ENCODE measurements around the gene PTPRM. TPM values are rescaled to one million over a fixed set of nuclear protein-coding genes. Genes with fewer than 3 reads are reported as not detected.

Gene PTPRM
- total RNA-seq, 1 donor from 2014 or later, result 131 TPM

DNA sequence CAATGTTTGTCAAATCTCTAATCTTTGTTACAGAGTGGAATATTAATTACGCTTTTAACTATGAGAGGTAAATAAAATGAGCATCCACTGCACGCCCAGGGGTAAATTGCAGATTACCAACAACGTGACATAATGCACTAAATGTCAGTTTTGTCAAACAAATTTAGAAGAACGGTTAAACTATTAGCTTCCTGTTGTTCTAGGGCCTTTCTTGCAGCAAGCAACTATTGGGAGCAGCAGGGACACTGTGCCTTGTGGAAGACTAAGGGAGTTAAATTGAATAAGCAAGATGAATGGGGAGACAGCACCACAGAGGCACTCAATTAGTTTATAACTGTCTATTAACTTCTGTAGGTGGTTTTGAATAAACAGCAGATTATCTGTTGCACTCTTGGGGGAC lies 651.1 kb downstream of the PTPRM start:
- H3K27me3 Mint-ChIP-seq (ENCODE audit: low read depth), result no peaks in the 10 kb centered on the region
- H3K9me3 Mint-ChIP-seq (ENCODE audit: low read depth), result no peaks in the 10 kb centered on the region
- TF ChIP-seq, protein P1, sequence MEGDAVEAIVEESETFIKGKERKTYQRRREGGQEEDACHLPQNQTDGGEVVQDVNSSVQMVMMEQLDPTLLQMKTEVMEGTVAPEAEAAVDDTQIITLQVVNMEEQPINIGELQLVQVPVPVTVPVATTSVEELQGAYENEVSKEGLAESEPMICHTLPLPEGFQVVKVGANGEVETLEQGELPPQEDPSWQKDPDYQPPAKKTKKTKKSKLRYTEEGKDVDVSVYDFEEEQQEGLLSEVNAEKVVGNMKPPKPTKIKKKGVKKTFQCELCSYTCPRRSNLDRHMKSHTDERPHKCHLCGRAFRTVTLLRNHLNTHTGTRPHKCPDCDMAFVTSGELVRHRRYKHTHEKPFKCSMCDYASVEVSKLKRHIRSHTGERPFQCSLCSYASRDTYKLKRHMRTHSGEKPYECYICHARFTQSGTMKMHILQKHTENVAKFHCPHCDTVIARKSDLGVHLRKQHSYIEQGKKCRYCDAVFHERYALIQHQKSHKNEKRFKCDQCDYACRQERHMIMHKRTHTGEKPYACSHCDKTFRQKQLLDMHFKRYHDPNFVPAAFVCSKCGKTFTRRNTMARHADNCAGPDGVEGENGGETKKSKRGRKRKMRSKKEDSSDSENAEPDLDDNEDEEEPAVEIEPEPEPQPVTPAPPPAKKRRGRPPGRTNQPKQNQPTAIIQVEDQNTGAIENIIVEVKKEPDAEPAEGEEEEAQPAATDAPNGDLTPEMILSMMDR (IDR thresholded peaks at IDR 0.05), result no peak
- no peak overlapping the region for H3K4me3 Mint-ChIP-seq (ENCODE audit: unreplicated experiment)
- DNase-seq (ENCODE audit: low spot score), result no peak
- peaks cover 43% of the 10 kb centered on the region for H3K4me1 Mint-ChIP-seq (ENCODE audit: low read depth)
- no peak overlapping the region for H3K27ac Mint-ChIP-seq (ENCODE audit: unreplicated experiment)
- no peaks in the 10 kb centered on the region for H3K36me3 Mint-ChIP-seq (ENCODE audit: low read depth)

DNA sequence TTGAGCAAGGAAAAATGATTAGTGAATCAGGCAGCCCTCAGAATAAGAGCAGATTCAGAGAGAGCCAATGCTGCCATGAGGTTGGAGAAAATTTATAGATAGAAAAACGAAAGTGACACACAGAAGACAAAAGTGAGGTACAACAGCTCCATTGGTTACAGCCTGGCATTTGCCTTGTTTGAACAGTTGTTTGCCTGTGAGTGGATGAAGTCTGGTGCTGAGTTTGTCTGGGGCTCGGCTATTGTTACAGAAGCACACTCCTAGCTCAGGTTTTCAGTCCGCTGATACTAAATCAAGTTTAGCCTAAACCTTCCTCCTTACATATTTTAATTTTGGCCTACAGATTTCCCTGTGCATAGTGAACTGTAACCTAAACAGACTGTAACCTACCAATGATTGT lies 654.3 kb downstream of the PTPRM start:
- no peak for DNase-seq (ENCODE audit: low spot score)
- H3K27ac Mint-ChIP-seq (ENCODE audit: unreplicated experiment), result no peak overlapping the region
- no peaks in the 10 kb centered on the region for H3K27me3 Mint-ChIP-seq (ENCODE audit: low read depth)
- no peak overlapping the region for H3K4me3 Mint-ChIP-seq (ENCODE audit: unreplicated experiment)
- H3K36me3 Mint-ChIP-seq (ENCODE audit: low read depth), result peaks cover 1% of the 10 kb centered on the region
- TF ChIP-seq, protein P1 (IDR thresholded peaks at IDR 0.05), result no peak
- H3K9me3 Mint-ChIP-seq (ENCODE audit: low read depth), result peaks cover 10% of the 10 kb centered on the region
- peaks cover 32% of the 10 kb centered on the region for H3K4me1 Mint-ChIP-seq (ENCODE audit: low read depth)

DNA sequence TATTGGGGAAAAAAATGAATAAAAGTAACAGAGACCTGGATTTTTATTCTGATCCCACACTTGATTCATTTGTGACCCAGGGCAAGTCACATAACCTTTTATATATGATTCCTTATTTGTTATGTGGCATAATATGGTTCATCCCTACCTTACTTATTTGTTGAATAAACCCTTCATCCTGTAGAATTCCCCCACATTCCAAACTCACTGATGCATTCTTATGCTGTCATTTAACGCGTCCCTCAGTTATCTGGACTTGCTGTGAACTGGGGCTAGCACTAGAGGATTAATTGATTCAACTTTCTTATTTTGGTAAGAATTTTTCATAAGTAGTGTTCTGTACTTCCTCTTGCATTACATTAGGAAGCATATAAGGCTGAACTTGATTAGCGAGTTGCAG lies 657.5 kb downstream of the PTPRM start:
- no peak overlapping the region for H3K4me3 Mint-ChIP-seq (ENCODE audit: unreplicated experiment)
- TF ChIP-seq, protein P1 (IDR thresholded peaks at IDR 0.05), result no peak
- H3K9me3 Mint-ChIP-seq (ENCODE audit: low read depth), result peaks cover 10% of the 10 kb centered on the region
- no peak overlapping the region for H3K27ac Mint-ChIP-seq (ENCODE audit: unreplicated experiment)
- H3K36me3 Mint-ChIP-seq (ENCODE audit: low read depth), result peaks cover 6% of the 10 kb centered on the region
- H3K27me3 Mint-ChIP-seq (ENCODE audit: low read depth), result no peaks in the 10 kb centered on the region
- peaks cover 9% of the 10 kb centered on the region for H3K4me1 Mint-ChIP-seq (ENCODE audit: low read depth)
- no peak for DNase-seq (ENCODE audit: low spot score)

DNA sequence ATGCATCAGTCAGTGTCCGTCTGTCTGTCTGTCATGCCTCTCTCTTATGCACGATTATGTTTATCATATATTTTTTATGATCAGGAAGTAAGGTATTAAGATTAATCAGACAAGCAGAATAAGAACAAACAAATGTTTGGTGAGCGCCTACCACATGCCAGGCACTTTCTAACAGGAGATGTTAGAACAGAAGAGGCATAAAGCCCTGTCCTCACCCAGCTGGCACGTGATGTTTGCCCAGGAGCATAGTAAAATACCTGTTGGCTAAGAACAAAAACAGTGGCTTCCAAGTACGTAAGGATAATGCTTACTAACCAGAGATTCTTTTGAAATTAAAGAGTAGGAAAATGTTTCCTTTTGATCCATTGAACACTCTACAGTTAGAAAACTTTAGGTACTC lies 661.9 kb downstream of the PTPRM start:
- Mint-ChIP-seq H3K36me3 (ENCODE audit: low read depth) (peaks cover 12% of the 10 kb centered on the region), H3K27me3 (ENCODE audit: low read depth) (no peaks in the 10 kb centered on the region), H3K9me3 (ENCODE audit: low read depth) (peaks cover 10% of the 10 kb centered on the region), H3K4me1 (ENCODE audit: low read depth) (peaks cover 13% of the 10 kb centered on the region), H3K27ac (ENCODE audit: unreplicated experiment) (no peak overlapping the region), H3K4me3 (ENCODE audit: unreplicated experiment) (no peak overlapping the region)
- no peak for DNase-seq (ENCODE audit: low spot score)
- TF ChIP-seq, protein P1 (IDR thresholded peaks at IDR 0.05), result no peak

DNA sequence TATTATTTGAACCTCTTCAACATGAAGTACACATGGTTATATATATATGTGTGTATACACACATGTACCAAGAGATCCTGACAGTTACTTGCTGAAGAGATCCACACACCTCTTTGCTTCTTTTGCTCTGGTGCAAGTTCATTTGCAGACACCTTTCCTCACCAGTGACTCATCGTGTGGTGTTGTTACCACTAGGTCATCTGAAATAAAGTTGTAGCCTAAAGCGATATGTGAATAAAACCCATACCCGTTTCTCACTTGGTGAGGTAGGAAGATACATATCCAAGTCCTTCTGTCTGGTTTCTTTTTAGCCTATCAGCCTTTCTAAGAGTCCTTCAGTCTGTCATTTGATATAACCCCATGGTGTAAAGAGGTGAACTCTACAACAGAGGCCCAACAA lies 662.7 kb downstream of the PTPRM start:
- Mint-ChIP-seq H3K36me3 (ENCODE audit: low read depth) (peaks cover 16% of the 10 kb centered on the region), H3K4me1 (ENCODE audit: low read depth) (peaks cover 13% of the 10 kb centered on the region), H3K27ac (ENCODE audit: unreplicated experiment) (no peak overlapping the region), H3K9me3 (ENCODE audit: low read depth) (peaks cover 17% of the 10 kb centered on the region), H3K4me3 (ENCODE audit: unreplicated experiment) (no peak overlapping the region), H3K27me3 (ENCODE audit: low read depth) (no peaks in the 10 kb centered on the region)
- TF ChIP-seq, protein P1 (IDR thresholded peaks at IDR 0.05), result no peak
- no peak for DNase-seq (ENCODE audit: low spot score)
